Left forelimb (tissue), 1 donor: ENCODE results near the gene KCNK15.
"Not testable (repeated sequence)": the region's sequence is repeated elsewhere in the genome, so short reads cannot be mapped to it uniquely, and the experiment has no call there.

Experiments
- DNase-seq: peaks from one replicate; pipeline ENCODE4 v3.0.0-alpha.2; 2018; ENCODE audit warnings: low spot score

KCNK15 gene

DNA sequence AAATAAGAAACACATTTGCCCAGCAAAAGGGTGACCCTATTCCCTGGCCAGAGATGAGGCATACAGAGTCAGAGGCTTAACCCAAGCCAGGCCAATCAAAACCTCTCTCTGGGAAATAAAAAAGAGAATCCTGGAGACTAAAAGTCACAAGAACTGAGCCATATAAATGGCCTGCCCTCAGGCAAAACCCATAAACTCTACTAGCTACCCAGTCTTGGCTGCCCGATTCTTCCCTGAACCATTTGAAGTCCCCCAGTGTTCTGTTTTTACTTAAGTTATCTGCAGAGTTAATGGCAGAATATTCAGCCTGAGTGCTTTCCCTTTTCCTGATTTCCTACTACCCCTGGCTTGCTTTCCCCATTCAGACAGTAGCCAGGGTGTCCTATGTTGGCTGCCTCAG is 13.9 kb downstream of the KCNK15 start:
- DNase-seq: no peak

GRCh38 chr20:44761423-44761822 is 15.8 kb downstream of the KCNK15 start:
- no peak for DNase-seq

DNA sequence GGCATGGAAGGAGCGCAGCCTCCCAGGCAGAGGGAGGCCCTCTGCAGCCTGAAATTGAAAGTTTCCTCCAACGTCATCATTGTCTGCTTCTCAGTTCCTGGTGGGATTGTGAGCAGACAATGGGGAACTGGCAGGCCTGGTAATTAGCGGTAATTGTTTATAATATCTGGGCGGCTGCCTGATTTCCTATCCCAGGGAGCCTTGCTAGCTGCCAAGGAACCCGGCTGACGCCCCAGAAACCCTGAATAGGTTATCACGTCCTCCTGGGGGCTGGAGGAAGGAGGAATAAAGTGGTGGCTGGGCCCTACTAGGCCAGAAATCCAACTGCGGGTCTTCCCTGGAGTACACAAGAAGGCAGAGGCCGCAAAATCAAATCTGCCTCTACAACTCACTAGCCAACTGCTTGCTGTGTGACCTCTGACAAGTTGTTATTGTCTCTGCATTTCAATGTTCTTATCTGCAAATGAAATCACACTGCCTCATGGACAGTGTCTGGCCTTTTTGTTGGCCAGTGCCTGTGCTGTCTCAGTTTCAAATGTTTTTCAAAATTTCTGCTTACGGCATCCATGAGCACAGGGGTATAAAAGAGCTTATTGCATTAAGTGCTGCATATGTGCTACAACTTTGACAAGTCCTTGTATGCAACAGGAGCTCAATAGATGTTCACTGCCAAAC is 16.9 kb downstream of the KCNK15 start:
- DNase-seq: no peak

DNA sequence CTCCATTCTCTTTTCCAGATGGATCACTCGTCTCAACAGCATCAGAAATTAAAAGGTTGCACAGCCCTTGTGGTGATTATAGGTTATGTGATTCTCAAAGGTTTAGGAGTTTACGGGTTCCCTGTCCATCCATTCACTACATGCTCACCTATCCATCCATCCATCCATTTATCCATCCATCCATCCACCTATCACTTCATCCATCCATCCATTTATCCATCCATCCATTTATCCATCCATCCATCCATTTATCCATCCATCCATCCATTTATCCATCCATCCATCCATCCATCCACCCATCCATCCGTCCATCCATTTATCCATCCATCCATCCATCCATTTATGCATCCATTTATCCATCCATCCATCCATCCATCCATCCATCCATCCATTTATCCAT is 18.1 kb downstream of the KCNK15 start:
- DNase-seq: not testable (repeated sequence)

- DNase-seq: no peak
These were observed 19.4 kb downstream of the KCNK15 start for GRCh38 chr20:44765091-44765490.

GRCh38 chr20:44765701-44766347 is 20.2 kb downstream of the KCNK15 start:
- no peak for DNase-seq

GRCh38 chr20:44768256-44768655 is 22.6 kb downstream of the KCNK15 start:
- DNase-seq: no peak

DNA sequence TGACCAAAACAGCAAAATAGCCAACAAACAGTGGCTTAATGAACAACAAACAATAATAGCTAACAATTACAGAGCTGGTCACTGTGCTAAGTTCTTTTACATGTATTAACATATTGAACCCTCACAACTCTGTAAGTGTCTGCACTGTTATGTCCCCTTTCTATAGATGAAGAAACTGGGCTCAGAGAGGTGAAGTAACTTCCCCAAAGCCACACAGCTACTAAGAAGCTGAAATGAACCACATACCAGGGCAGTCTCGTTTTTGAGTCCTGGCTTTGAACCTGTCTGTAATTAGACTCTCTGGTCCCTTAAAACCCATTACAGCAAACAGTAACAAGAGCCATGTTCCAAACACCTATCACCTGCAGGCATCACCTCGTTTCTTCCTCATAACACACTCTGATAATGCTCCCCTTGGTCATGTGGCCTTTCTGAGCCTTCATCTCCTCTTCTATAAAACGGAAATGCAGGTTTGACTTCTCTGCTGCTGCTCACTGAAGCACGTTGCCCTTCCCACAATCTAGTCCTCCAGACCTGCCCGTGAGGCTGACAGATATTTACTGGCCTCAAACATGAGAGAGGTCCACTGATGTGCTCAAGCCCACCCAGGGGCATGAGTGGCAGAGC is 23.3 kb downstream of the KCNK15 start:
- DNase-seq: no peak

GRCh38 chr20:44769481-44769863 is 23.8 kb downstream of the KCNK15 start:
- no peak for DNase-seq

- no peak for DNase-seq
These were observed 25.0 kb downstream of the KCNK15 start for GRCh38 chr20:44770484-44771171.

DNA sequence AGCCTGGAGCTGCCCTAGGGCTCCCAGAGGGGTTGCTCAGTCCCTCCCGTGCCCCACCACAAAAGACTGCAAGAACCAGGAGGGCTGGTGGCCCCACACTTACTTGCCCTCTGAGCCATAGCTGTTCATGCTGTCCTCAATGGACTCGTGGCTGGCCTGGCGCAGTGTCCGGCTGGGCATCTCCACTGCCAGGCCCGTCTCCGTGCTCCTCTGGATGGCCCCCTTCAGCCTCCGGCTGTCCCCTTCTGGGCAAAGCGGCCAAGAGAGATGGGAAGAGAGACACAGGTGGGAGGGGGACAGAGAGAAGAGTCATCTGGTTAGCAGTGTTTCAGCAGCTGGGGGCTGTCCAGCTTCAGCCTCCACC is 25.5 kb downstream of the KCNK15 start:
- no peak for DNase-seq

DNA sequence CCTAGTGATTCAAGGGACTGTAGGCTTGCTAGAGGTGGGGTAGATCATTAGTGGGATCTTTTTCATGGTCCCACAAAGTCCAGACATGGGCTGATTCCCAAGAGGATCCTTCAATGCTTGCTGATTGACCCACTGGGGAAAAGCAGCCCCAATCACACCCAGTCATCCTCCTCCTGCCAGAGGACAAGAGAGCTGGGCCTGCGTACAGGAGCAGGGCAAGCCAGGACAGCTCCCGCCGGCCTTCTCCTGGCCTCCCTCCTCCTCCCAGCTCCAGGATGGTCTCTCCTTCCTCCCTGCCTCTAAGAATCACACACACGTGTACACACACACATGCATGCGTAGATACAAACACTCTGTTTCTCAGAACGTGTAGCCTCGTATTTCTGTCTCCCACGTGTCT is 27.0 kb downstream of the KCNK15 start:
- no peak for DNase-seq

DNA sequence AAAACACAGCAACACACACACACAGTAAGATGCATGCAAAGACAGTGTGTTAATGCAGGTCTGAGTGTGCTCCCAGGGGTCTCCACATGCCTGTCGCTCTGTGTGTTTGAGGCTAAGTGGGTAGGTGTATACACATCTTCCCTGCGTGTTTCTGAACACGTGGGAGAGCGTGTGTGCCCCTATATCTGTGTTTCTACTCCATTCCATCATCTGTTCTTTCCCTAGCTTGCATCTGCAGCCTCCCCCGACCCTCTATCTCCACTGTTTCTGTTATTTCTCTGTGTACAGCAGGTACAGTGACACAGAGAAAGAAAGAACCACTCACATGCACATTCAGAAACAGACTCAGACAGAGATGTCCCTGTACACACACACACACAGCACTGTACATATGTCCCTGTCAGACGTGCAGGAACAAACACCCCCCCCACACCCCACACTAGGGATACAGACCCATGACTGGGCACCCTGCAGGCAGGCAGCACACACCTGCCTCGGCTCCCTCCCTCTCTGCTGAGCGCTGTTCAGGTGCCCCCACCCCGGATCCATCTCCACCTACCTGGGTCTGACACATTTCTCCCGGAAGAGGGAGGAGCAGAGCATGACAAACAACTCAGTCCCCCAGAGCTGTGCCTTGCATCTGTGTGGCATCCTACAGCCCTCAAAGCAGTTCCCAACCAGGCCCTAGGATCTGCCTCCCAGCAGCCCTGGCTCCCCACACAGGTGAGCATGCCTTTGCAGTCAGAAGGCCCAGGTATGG is 27.6 kb downstream of the KCNK15 start:
- no peak for DNase-seq

GRCh38 chr20:44776980-44777379 is 31.3 kb downstream of the KCNK15 start:
- no peak for DNase-seq

- no peak for DNase-seq
These were observed 34.6 kb downstream of the KCNK15 start for GRCh38 chr20:44780226-44780625.

DNA sequence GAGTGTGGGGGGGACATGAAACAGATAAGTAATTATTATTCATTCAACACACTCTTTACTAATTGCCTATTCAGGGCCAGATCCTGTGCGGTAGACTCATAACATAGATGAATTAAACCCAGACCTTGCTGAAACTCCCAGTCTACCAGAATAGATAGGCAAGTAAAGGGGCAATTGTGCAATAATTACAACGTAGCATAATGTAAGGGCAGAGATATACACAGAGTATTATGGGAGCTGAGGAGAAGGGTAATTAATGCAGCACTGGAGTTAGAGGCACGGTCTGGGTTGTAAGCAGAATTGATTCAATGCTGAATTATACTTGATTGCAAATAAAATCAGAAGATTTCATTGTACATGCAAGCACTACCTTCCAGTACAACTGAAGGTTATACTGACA is 35.5 kb downstream of the KCNK15 start:
- no peak for DNase-seq

DNA sequence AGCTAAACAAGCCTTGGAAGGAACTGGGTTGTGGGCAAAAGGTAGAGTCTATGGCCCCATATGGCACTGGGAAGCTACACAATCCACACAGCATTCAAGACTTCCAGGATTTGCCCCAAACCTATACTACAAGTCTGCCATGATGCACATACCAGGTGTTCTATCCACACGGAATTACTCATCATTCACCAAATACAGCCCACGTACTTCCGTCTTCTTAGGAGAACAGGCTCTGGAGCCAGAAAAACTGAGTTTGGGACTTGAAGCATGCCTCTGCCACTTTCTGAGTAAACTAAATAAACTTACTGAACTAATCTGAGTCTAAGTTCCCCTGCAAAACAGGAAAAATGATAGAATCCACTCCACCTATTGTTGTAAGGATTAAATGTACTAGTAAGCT is 36.1 kb downstream of the KCNK15 start:
- DNase-seq: no peak

DNA sequence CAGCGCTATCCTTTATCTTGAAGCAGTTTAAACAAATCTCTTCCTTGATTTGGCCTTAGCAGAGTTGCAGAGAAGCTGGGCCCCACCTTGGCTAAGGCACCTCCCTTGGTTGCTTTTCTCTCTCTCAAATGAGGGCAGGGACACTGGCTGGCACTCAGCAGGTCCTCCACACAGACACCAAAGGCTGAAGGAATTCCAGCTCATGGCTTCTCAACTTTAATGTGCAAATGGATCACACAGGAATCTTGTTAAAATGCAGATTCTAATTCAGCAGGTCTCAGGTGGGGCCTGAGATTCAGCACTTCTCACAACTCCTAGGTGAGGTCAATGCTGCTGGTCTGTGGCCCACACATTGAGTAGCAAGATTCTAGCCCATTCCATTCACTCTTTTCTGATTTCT is 39.0 kb downstream of the KCNK15 start:
- no peak for DNase-seq

GRCh38 chr20:44785768-44786167 is 40.1 kb downstream of the KCNK15 start:
- no peak for DNase-seq

- DNase-seq: no peak
These were observed 41.6 kb downstream of the KCNK15 start for GRCh38 chr20:44787299-44787698.

DNA sequence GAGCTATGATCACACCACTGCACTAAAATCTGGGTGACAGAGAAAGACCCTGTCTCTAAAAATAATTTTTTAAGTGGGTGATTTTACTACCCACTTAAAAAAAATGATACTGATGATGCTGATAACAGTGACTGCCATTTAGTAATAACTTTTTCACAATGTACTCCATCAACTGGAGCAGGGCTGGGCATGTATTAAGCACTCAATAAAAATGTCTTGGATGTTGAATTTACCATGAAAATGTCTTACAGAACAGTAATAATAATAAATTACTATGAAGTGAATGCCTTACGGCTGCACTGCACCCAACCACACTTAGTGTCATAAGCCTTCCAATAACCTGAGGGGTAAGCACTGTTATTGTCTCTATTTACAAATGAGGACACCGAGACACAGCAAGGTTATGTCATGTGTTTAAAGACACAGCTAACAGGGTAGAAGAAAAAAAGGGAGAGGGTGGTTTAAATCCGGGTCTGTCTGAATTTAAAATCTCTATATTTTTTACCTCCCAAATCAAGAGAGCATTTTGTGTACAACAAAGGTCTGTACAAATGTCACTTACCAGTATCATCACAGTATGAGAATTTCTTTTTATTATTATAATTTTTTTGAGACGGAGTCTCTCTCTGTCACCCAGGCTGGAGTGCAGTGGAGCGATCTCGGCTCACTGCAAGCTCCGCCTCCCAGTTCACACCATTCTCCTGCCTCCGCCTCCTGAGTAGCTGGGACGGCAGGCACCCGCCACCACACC is 43.2 kb downstream of the KCNK15 start:
- DNase-seq: no peak
